Prostate gland (tissue), 2 donors: Measurements from ENCODE around the gene MAD1L1.

Experiments used
- POLR2AphosphoS5 ChIP-seq: sonication (generic); formaldehyde crosslinking; IDR thresholded peaks from one replicate; pipeline ENCODE4 v1.6.1; 2017; ENCODE audit warnings: antibody characterized with exemption
- TF ChIP-seq, protein P1 (sequence below), 4 experiments: fragments of 200-600 bp in 2 of 4; fragments of 450-650 bp in 2 of 4; sonication (generic) in 2 of 4; IDR thresholded peaks; 1 replicate in 3 of 4; 2 replicates in 1 of 4; pipeline ENCODE4 v1.5.1; 2016 to 2019; ENCODE audit warnings: antibody characterized with exemption in 4 of 4, mild to moderate bottlenecking in 2 of 4, moderate library complexity in 2 of 4

DNA sequence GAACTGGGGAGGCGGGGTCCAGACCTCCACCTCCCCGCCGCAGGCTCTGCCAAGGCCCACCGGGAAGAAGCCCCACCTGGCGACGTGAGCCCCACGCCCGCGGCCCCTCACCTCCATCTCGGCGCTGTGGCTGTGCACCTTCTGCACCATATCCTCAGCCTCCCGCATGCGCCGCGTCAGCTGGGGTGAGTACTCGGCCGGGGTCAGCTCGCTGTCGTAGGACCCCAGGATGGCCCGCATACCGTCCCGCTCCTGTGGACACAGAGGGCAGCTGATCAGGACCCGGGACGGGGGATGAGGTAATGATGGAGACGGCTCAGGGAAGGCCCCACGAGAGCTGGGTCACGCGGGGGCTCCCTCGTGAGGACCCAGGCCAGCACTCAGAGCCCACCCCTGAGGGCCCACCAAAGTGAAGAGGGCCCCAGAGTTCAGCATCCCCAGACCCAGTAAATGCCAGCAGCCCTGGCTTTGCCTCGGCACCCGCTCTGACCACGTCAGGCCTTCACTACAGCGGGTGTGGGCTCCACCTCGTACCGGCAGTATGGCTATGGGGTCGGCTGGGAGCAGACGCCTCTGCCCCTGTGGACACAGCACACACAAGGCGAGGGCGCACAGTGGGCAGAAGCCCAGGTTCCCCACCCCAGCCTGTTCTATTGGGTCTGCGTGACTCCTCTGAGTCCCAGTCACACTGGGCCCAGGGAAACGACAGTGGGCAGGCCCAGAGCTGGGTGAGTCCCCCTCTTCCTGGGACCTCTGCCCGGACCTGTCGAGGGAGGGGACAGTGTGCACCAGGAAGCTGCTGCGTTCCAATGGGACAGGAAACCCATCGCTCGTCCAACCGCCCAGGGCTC, 218.1 kb downstream of the MAD1L1 start:
- TF ChIP-seq, protein P1, sequence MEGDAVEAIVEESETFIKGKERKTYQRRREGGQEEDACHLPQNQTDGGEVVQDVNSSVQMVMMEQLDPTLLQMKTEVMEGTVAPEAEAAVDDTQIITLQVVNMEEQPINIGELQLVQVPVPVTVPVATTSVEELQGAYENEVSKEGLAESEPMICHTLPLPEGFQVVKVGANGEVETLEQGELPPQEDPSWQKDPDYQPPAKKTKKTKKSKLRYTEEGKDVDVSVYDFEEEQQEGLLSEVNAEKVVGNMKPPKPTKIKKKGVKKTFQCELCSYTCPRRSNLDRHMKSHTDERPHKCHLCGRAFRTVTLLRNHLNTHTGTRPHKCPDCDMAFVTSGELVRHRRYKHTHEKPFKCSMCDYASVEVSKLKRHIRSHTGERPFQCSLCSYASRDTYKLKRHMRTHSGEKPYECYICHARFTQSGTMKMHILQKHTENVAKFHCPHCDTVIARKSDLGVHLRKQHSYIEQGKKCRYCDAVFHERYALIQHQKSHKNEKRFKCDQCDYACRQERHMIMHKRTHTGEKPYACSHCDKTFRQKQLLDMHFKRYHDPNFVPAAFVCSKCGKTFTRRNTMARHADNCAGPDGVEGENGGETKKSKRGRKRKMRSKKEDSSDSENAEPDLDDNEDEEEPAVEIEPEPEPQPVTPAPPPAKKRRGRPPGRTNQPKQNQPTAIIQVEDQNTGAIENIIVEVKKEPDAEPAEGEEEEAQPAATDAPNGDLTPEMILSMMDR (IDR thresholded peaks at IDR 0.05) = no peak
- no peak for TF ChIP-seq POLR2AphosphoS5
